Superior temporal gyrus (tissue), 1 donor: ENCODE measurements around the gene ANGPTL2.
"Not testable (repeated sequence)": the region's sequence is repeated elsewhere in the genome, so short reads cannot be mapped to it uniquely, and the experiment has no call there.

Source experiments
- DNase-seq: peaks from one replicate; pipeline ENCODE4 v3.0.0-alpha.2; 2016; ENCODE audit errors: extremely low spot score

Gene ANGPTL2

GRCh38 chr9:127155314-127155960 lies 33.0 kb upstream of the ANGPTL2 start:
- DNase-seq = peak; percentile 14

DNA sequence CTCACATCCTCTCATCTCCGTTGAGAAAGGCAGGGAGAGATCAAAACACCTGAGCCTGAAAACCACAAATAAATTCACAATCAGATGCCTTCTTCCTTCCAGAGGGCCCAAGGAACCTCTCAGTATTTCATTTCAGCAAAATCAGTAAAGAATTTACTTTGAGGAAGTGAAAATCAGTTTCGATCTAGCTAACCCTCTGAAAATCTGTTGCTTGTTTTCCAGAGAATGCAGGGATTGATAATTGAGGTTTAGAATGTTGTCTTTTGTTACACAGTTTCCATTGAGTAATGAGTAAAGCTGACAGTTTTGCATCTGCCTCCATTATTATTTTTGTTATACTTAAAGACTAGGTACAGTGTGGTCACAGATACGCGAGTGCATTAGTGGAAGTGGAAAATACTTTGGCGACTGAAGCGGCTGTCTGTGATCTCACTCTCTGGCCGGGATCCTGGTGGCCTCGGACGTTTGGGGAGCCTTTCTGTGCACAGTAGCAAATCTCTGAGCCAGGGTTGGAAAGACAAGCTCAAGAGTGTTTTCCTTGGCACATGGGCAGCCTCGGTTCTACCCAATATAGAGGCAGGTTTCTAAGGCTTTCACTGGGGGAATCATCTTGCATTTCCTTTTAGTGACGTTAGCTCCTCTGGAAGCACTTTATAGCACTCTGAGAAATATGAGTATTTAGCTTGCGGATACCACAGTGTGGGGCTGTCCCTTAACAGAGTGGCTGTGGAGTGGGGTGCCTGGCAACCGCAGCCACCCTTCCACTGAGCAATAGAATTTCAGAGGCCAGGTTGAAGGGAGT lies 32.2 kb upstream of the ANGPTL2 start:
- peak; percentile 82 for DNase-seq

GRCh38 chr9:127154003-127154389 lies 31.6 kb upstream of the ANGPTL2 start:
- DNase-seq = no peak

DNA sequence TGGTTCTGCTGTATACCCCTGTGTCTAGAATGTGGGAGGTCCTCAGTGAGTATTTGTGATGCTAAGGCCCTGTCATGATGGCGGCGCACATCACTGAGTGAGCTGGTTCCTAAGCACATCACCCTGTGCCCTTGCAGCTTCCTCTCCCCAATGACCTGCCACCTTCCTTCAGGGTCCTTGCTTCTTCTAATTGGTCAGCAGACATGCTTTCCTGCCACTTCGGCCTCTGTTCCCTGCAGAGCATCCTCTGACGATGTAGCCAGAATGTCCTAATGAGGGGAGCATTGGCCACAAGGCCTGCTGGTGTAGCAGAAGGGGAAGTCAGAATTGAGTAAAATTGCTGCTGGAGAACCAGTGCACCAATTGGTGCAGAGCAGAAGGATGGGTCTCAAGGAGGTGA lies 31.1 kb upstream of the ANGPTL2 start:
- DNase-seq = no peak

DNA sequence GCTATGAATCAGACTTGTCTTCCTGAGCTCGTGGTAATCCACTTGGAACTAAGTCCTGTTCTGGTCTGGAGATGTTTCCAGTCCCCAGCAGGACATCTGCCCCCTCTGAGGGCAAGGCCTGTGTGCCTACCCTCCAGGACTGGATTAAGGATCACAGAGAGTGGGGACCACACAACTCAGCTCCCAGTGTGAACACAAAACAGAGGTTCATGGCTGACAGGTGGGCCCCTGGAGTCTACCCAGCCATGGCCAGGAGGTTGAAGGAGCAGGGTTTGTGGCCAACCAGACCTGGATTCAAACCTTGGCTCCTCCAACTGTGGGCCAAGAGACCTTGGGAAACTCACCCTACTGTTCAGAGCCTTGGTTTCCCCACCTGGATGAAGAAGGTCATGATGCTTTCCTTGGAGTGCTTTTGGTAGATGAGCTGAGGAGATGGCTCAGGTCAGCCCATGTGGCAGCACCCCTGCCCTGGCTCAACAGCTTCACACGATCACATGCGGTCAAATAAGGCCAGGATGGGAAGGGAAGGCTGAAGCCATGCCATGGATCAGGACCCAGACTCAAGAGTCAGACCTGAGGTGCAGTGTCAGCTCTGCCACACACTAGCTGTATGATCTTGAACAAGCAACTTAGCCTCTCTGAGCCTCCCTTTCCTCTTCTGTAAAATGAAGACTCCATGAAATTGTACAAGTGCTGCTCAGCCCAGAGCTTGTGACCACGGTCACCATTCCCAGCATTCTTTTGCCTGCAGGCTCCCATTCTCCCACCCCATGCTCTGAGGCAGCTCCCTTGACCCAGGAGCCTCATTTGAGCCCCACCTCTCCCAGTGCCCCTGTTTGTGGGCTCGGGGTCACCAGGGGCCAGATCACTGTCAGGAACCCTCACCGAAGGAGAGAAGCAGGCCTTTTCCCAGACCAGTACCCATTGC lies 27.3 kb upstream of the ANGPTL2 start:
- no peak for DNase-seq

DNA sequence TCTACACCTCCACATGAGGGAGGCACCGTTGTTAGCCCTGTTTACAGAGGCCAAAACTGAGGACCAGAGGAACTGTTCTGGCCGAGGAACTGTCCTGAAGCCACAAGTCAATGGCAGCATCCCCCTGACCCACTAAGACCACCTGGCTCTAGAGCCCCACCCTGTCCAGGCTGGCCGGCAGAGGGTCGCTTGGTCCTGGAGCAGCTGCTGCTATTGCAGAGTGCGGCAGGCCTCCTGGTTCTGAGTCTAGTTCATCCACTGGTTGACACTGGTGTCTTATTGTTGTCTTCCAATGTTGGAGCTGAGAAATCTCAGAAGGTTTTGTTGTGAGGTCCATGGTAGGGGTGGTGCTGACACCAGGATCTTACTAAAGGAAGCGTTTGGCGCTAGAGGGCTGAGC lies 26.6 kb upstream of the ANGPTL2 start:
- no peak for DNase-seq

DNA sequence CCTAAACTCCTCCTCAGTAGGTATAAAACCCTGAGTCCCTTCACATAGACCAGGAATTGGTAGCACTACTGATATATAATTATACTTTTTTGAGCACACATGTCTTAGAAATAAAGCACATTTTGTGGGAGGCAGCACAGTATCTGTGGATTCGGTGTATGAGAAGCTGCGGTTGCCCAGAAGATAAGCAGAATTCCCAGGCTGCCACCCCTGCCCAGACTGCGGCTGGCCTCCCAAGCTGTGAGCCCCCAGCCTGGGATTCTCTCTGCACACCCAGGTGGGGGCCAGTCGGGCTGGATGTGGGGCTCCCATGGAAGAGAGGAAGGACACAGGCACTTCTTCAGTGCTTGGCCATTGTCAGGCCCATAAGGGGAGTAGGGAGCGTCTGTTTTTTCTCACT lies 25.6 kb upstream of the ANGPTL2 start:
- DNase-seq = no peak

DNA sequence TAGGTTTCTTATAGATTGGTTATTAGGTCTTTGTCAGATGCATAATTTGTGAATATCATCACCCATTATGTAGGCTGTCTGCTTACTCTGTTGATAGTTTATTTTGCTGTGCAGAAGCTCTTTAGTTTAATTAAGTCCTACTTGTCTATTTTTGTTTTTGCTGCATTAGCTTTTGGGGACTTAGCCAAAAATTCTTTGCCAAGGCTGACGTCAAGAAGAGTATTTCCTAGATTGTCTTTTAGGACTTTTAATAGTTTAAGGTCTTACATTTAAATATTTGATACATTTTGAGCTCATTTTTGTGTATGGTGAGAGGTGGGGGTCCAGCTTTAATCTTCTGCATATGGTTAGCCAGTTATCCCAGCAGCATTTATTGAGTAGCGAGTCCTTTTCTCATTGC lies 24.8 kb upstream of the ANGPTL2 start:
- no peak for DNase-seq

GRCh38 chr9:127146841-127147240 lies 24.4 kb upstream of the ANGPTL2 start:
- DNase-seq = not testable (repeated sequence)

GRCh38 chr9:127144670-127145445 lies 22.4 kb upstream of the ANGPTL2 start:
- peak; percentile 26 for DNase-seq

GRCh38 chr9:127143920-127144465 lies 21.6 kb upstream of the ANGPTL2 start:
- no peak for DNase-seq

GRCh38 chr9:127142931-127143464 lies 20.6 kb upstream of the ANGPTL2 start:
- no peak for DNase-seq

DNA sequence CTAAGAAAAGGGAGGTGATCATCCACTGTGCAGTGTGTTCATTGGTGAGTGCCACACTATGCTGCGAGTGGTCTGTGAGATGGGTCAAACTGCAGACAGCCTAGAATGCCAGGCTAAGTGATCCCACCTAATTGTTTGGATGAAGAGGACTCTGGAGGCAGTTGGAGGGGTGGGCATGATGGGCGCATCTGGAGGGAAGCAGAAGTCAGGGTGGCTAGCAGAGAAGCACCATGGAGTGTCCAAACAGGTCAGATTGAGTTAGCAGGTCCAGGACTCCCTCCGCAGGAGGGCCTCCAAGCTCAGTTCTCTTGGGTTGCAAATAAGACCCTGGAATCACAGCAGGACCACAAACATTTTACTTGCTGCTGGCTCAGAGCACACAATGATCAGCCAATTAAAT lies 19.9 kb upstream of the ANGPTL2 start:
- no peak for DNase-seq

GRCh38 chr9:127140842-127141675 lies 18.6 kb upstream of the ANGPTL2 start:
- peak; percentile 16 for DNase-seq

DNA sequence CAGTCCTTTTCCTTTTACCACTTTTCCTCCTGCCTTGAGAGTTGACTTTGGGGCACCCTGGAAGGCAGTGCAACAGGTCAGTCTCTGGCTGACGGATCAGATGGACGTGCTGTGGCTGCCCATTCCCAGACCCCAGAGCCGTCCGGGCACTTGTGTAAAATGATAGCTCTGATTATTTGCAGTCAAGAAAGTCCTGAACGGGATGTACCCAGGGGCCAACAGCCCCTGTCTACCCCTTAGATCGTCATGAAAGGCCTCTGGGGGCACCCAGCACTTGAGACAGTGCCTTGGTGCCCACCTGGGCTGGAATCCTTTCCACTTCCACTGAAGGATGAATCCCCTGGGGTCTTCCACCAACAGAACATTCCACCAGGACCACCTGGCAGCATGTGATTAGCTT lies 17.7 kb upstream of the ANGPTL2 start:
- no peak for DNase-seq

- DNase-seq = no peak
Observed at GRCh38 chr9:127139775-127140174, 17.3 kb upstream of the ANGPTL2 start.

DNA sequence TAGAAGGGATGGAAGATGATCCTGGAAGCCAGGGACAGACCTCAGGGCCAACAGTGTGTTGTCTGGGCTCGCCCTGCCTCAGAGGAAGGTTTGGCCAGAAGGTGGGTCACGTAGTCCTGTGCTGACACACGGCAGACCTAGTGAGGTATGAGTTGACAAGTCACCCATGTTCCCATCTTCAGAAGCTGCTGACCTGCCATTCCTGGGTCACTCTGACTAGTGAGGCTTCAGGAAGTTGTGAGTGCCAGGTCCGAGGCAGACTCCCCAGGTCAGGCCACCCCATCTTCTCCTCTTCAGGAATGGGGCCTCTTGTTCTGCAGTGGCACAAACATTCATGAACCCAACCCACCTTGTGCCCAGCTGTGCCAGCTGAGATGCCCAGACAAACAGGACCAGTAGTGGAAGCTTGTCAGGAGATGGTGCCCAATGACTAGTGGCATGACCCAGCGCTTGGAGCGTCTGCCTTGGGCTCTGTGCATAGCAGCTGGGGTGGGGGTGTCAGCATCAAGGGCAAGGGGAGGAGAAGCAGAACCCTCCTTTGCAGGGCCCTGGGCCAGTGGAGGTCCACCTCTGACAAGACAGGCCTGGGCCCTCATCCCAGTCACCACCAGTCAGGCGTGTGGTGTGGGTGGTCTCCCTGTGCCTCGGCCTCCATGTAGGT lies 16.8 kb upstream of the ANGPTL2 start:
- DNase-seq = no peak

DNA sequence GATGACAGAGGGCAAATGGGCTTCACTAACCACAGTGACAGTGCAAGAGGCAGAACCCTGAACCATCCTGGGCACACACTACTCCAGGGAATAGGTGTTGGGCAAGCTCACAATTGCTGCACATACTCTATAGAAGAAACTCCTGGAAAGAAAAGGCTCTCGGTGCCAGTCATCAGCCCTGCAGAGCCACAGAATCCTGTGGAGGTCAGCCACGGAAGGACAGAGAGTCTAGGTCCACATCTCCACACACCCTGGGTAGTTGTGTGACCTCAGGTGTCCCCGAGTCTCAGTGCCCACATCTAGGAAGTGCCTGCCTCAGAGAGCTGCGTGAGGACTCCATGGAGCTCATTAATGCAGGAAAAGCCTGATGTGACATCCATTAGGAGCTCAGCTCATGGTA lies 16.0 kb upstream of the ANGPTL2 start:
- DNase-seq = no peak

DNA sequence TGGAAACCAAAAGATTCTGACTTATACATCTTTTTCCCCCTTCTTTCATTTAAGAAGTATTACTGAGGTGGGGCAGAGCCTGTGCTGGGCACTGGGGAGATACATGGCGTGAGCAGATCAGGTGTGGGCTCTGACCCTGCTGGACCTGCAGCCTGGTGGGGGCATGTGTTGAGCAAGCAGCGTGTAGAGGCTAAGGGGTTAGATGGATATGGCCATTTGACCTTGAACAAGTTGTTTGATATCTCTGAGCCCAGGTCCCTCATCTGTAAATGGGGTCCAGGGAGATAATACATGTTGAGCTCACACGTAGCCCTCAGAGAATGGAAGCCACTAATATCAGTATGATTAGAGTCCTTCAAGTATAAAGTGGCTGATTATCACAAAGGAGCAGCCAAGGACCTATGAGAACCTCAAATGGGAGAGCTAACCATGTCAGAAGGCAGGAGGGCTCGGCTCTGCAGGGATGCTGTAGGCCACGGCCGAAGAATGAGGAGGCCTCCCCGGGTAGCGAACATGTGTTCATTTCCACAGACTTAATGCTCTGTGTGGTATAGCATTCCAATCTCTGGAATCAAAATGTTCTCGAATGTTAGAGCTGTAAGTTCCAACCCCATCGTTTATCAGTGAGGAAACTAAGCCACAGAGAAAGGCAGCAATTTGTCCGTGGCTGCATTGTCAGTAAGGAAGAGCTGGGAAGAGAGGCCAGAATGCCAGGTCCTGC lies 15.4 kb upstream of the ANGPTL2 start:
- DNase-seq = no peak
